ENCODE measurements around the gene CFH. TPM values are rescaled to one million over a fixed set of nuclear protein-coding genes. Genes with fewer than 3 reads are reported as not detected.

The CFH gene
- total RNA-seq, 2 experiments from 2014 or later = 1.4 to 1.5 TPM

GRCh38 chr1:196640976-196641375 lies 10.9 kb upstream of the CFH start:
- Mint-ChIP-seq H3K4me1 (no peaks in the 10 kb centered on the region), H3K36me3 (ENCODE audit: low read depth) (no peaks in the 10 kb centered on the region), H3K27me3 (no peaks in the 10 kb centered on the region), H3K27ac (no peak overlapping the region), H3K9me3 (ENCODE audit: low read depth) (no peaks in the 10 kb centered on the region), H3K4me3 (no peak overlapping the region)
- ATAC-seq (no peak), DNase-seq (no peak)
- intact Hi-C loops (cut with DNase I, micrococcal nuclease) = no loop called here
- POLR2A ChIA-PET = no interaction called here
- CTCF ChIA-PET = no interaction called here

- no peaks in the 10 kb centered on the region for H3K9me3 Mint-ChIP-seq (ENCODE audit: low read depth)
- no peak overlapping the region for H3K27ac Mint-ChIP-seq
- H3K4me3 Mint-ChIP-seq = no peak overlapping the region
- no peaks in the 10 kb centered on the region for H3K27me3 Mint-ChIP-seq
- H3K4me1 Mint-ChIP-seq = peaks cover 13% of the 10 kb centered on the region
- no peak for ATAC-seq
- no peaks in the 10 kb centered on the region for H3K36me3 Mint-ChIP-seq (ENCODE audit: low read depth)
- intact Hi-C loops (cut with DNase I, micrococcal nuclease) = no loop called here
- DNase-seq = no peak
- ChIA-PET POLR2A (no interaction called here), CTCF (no interaction called here)
Observed at GRCh38 chr1:196649990-196650389, 1.9 kb upstream of the CFH start.

- Mint-ChIP-seq H3K36me3 (ENCODE audit: low read depth) (no peaks in the 10 kb centered on the region), H3K9me3 (ENCODE audit: low read depth) (no peaks in the 10 kb centered on the region), H3K4me3 (no peak overlapping the region), H3K4me1 (peaks cover 13% of the 10 kb centered on the region), H3K27ac (no peak overlapping the region), H3K27me3 (no peaks in the 10 kb centered on the region)
- ChIA-PET POLR2A (no interaction called here), CTCF (no interaction called here)
- DNase-seq (no peak), ATAC-seq (no peak)
- intact Hi-C loops (cut with DNase I, micrococcal nuclease) = no loop called here
Observed at GRCh38 chr1:196650403-196650802, 1.4 kb upstream of the CFH start.

- intact Hi-C loops (cut with DNase I, micrococcal nuclease) = no loop called here
- Mint-ChIP-seq H3K4me1 (peaks cover 16% of the 10 kb centered on the region), H3K4me3 (no peak overlapping the region), H3K9me3 (ENCODE audit: low read depth) (no peaks in the 10 kb centered on the region), H3K27ac (no peak overlapping the region), H3K27me3 (no peaks in the 10 kb centered on the region), H3K36me3 (ENCODE audit: low read depth) (no peaks in the 10 kb centered on the region)
- ChIA-PET CTCF (interaction anchor here (1.0 kb wide), 1 partner anchor 502 kb away, joined by 3 read pairs; no protein-coding TSS in a partner anchor), POLR2A (no interaction called here)
- ATAC-seq (no peak), DNase-seq (no peak)
Observed at GRCh38 chr1:196651079-196651478, 764 bp upstream of the CFH start.

GRCh38 chr1:196654271-196654670 lies 2.4 kb downstream of the CFH start:
- H3K36me3 Mint-ChIP-seq (ENCODE audit: low read depth) = no peaks in the 10 kb centered on the region
- CTCF ChIA-PET = interaction anchor here (0.7 kb wide), 1 partner anchor 229 kb away, joined by 3 read pairs; no protein-coding TSS in a partner anchor
- ATAC-seq (no peak), DNase-seq (no peak)
- POLR2A ChIA-PET = no interaction called here
- intact Hi-C loops (cut with DNase I, micrococcal nuclease) = no loop called here
- H3K27ac Mint-ChIP-seq = no peak overlapping the region
- no peaks in the 10 kb centered on the region for H3K27me3 Mint-ChIP-seq
- no peaks in the 10 kb centered on the region for H3K9me3 Mint-ChIP-seq (ENCODE audit: low read depth)
- H3K4me1 Mint-ChIP-seq = peaks cover 20% of the 10 kb centered on the region
- no peak overlapping the region for H3K4me3 Mint-ChIP-seq

GRCh38 chr1:196655071-196655470 lies 3.2 kb downstream of the CFH start:
- no peaks in the 10 kb centered on the region for H3K27me3 Mint-ChIP-seq
- H3K4me1 Mint-ChIP-seq = peaks cover 20% of the 10 kb centered on the region
- intact Hi-C loops (cut with DNase I, micrococcal nuclease) = no loop called here
- ATAC-seq (no peak), DNase-seq (no peak)
- no peak overlapping the region for H3K4me3 Mint-ChIP-seq
- no peaks in the 10 kb centered on the region for H3K9me3 Mint-ChIP-seq (ENCODE audit: low read depth)
- ChIA-PET POLR2A (no interaction called here), CTCF (no interaction called here)
- no peaks in the 10 kb centered on the region for H3K36me3 Mint-ChIP-seq (ENCODE audit: low read depth)
- no peak overlapping the region for H3K27ac Mint-ChIP-seq

- H3K9me3 Mint-ChIP-seq (ENCODE audit: low read depth) = no peaks in the 10 kb centered on the region
Observed at GRCh38 chr1:196655494-196655893, 3.7 kb downstream of the CFH start.

GRCh38 chr1:196659471-196659870 lies 7.6 kb downstream of the CFH start:
- Mint-ChIP-seq H3K4me1 (peaks cover 7% of the 10 kb centered on the region), H3K27me3 (no peaks in the 10 kb centered on the region), H3K4me3 (no peak overlapping the region), H3K36me3 (ENCODE audit: low read depth) (no peaks in the 10 kb centered on the region), H3K9me3 (ENCODE audit: low read depth) (no peaks in the 10 kb centered on the region), H3K27ac (no peak overlapping the region)
- no peak for ATAC-seq
- CTCF ChIA-PET = interaction anchor here (0.6 to 0.8 kb wide), 2 partner anchors 291 to 493 kb away, joined by 3 read pairs; no protein-coding TSS in a partner anchor
- intact Hi-C loops (cut with DNase I, micrococcal nuclease) = no loop called here
- DNase-seq = no peak
- POLR2A ChIA-PET = no interaction called here

More at GRCh38 chr1:196655494-196655893, 3.7 kb downstream of the CFH start:
- H3K4me1 Mint-ChIP-seq = peaks cover 20% of the 10 kb centered on the region
- H3K27me3 Mint-ChIP-seq = no peaks in the 10 kb centered on the region
- intact Hi-C loops (cut with DNase I, micrococcal nuclease) = no loop called here
- H3K4me3 Mint-ChIP-seq = no peak overlapping the region
- ChIA-PET CTCF (interaction anchor here (1.2 kb wide), 1 partner anchor 507 kb away, joined by 5 read pairs; no protein-coding TSS in a partner anchor), POLR2A (no interaction called here)
- no peak overlapping the region for H3K27ac Mint-ChIP-seq
- H3K36me3 Mint-ChIP-seq (ENCODE audit: low read depth) = no peaks in the 10 kb centered on the region
- no peak for DNase-seq
- ATAC-seq = no peak

- intact Hi-C loops (cut with DNase I, micrococcal nuclease) = loop anchor here (2.0 to 5.0 kb wide), 3 partner anchors 303 to 511 kb away; no protein-coding TSS in a partner anchor
- no peaks in the 10 kb centered on the region for H3K9me3 Mint-ChIP-seq (ENCODE audit: low read depth)
- H3K4me1 Mint-ChIP-seq = peaks cover 7% of the 10 kb centered on the region
- CTCF ChIA-PET = interaction anchor here (2.3 to 2.5 kb wide), 2 partner anchors 12 to 511 kb away, joined by 7 to 31 read pairs; no protein-coding TSS in a partner anchor
- POLR2A ChIA-PET = no interaction called here
- no peak overlapping the region for H3K27ac Mint-ChIP-seq
- no peaks in the 10 kb centered on the region for H3K27me3 Mint-ChIP-seq
- H3K4me3 Mint-ChIP-seq = no peak overlapping the region
- H3K36me3 Mint-ChIP-seq (ENCODE audit: low read depth) = no peaks in the 10 kb centered on the region
- no peak for DNase-seq
- no peak for ATAC-seq
Observed at GRCh38 chr1:196660272-196660671, 8.4 kb downstream of the CFH start.

- ChIA-PET POLR2A (no interaction called here), CTCF (interaction anchor here (0.5 to 2.5 kb wide), 3 partner anchors 11 to 674 kb away, joined by 3 to 31 read pairs (median 7); no protein-coding TSS in a partner anchor)
- Mint-ChIP-seq H3K36me3 (ENCODE audit: low read depth) (no peaks in the 10 kb centered on the region), H3K4me3 (no peak overlapping the region), H3K4me1 (peaks cover 3% of the 10 kb centered on the region), H3K27me3 (no peaks in the 10 kb centered on the region), H3K27ac (no peak overlapping the region), H3K9me3 (ENCODE audit: low read depth) (no peaks in the 10 kb centered on the region)
- DNase-seq (peak; percentile 10), ATAC-seq (peak; percentile 36)
- intact Hi-C loops (cut with DNase I, micrococcal nuclease) = loop anchor here (1.0 to 5.0 kb wide), 4 partner anchors 304 to 513 kb away; no protein-coding TSS in a partner anchor
Observed at GRCh38 chr1:196660852-196661251, 9.0 kb downstream of the CFH start.

GRCh38 chr1:196661345-196661744 lies 9.5 kb downstream of the CFH start:
- Mint-ChIP-seq H3K36me3 (ENCODE audit: low read depth) (no peaks in the 10 kb centered on the region), H3K4me3 (no peak overlapping the region), H3K27ac (no peak overlapping the region), H3K4me1 (peaks cover 3% of the 10 kb centered on the region), H3K27me3 (no peaks in the 10 kb centered on the region), H3K9me3 (ENCODE audit: low read depth) (no peaks in the 10 kb centered on the region)
- intact Hi-C loops (cut with DNase I, micrococcal nuclease) = loop anchor here (1.0 to 5.0 kb wide), 4 partner anchors 304 to 513 kb away; no protein-coding TSS in a partner anchor
- ChIA-PET CTCF (interaction anchor here (0.5 to 2.5 kb wide), 4 partner anchors 11 to 673 kb away, joined by 3 to 31 read pairs (median 6); no protein-coding TSS in a partner anchor), POLR2A (no interaction called here)
- ATAC-seq (no peak), DNase-seq (no peak)

- Mint-ChIP-seq H3K4me3 (no peak overlapping the region), H3K36me3 (ENCODE audit: low read depth) (no peaks in the 10 kb centered on the region), H3K27me3 (no peaks in the 10 kb centered on the region), H3K9me3 (ENCODE audit: low read depth) (no peaks in the 10 kb centered on the region), H3K4me1 (no peaks in the 10 kb centered on the region), H3K27ac (no peak overlapping the region)
- DNase-seq (no peak), ATAC-seq (no peak)
- ChIA-PET CTCF (no interaction called here), POLR2A (no interaction called here)
- intact Hi-C loops (cut with DNase I, micrococcal nuclease) = no loop called here
Observed at GRCh38 chr1:196667131-196667530, 15.3 kb downstream of the CFH start.

Measured in activated CD4-positive, alpha-beta T cell treated with anti-CD3 and anti-CD28 coated beads for 36 hours (primary cell).